Upper lobe of right lung (tissue), 1 donor: ENCODE results near the gene LDB2. TPM values are rescaled to one million over a fixed set of nuclear protein-coding genes. Genes with fewer than 3 reads are reported as not detected.

Experiments
- ATAC-seq: fragments of 200-7000 bp; cut with Tn5 transposase; one replicate; pipeline ENCODE4 v1.9.1; 2020; ENCODE audit warnings: mild to moderate bottlenecking, moderate library complexity
- DNase-seq: peaks from one replicate; pipeline ENCODE4 v3.0.0-alpha.2; 2020
- H3K27ac ChIP-seq: fragments of 200-600 bp; one replicate; pipeline ENCODE4 v1.8.0; 2022
- H3K27me3 ChIP-seq: fragments of 200-600 bp; one replicate; pipeline ENCODE4 v1.8.0; 2022; ENCODE audit warnings: mild to moderate bottlenecking
- H3K36me3 ChIP-seq: fragments of 200-600 bp; one replicate; pipeline ENCODE4 v1.8.0; 2022
- H3K4me1 ChIP-seq: fragments of 200-600 bp; one replicate; pipeline ENCODE4 v1.8.0; 2022
- H3K4me3 ChIP-seq: fragments of 200-600 bp; one replicate; pipeline ENCODE4 v1.8.0; 2022; ENCODE audit warnings: mild to moderate bottlenecking
- H3K9me3 ChIP-seq: fragments of 200-600 bp; one replicate; pipeline ENCODE4 v1.8.0; 2022
- CTCF ChIP-seq: fragments of 200-600 bp; IDR thresholded peaks from one replicate; pipeline ENCODE4 v1.8.0; 2022; ENCODE audit warnings: antibody characterized with exemption
- intact Hi-C: fragments of 100-400 bp; cut with DNase I; formaldehyde crosslinking; loops from one replicate; pipeline ENCODE4 v1.11.0; 2022
- total RNA-seq: library from RNA; stranded (reverse); fragmentation: NEBNext Ultra II Directional; extraction: Animal tissue kit (Norgen Biotek cat#: 25700); gene quantifications from one replicate; pipeline ENCODE4 v1.2.1, GENCODE V29; 2021
- donor health status: DM: no; HTN: yes; CAD: no; lungs with severe emphysema.

LDB2 gene
- total RNA-seq, 1 donor from 2014 or later: 139 TPM

- Histone ChIP-seq H3K27ac (no peak overlapping the region), H3K4me1 (peaks cover 7% of the 10 kb centered on the region), H3K4me3 (no peak overlapping the region), H3K27me3 (no peaks in the 10 kb centered on the region), H3K9me3 (no peaks in the 10 kb centered on the region), H3K36me3 (no peaks in the 10 kb centered on the region)
- no peak for ATAC-seq
- DNase-seq: no peak
- intact Hi-C loops: no loop called here
- no peak for TF ChIP-seq CTCF
These were observed 46.2 kb downstream of the LDB2 start for GRCh38 chr4:16852228-16852627.

- peaks cover 6% of the 10 kb centered on the region for H3K4me1 ChIP-seq
- no peak overlapping the region for H3K4me3 ChIP-seq
- H3K9me3 ChIP-seq: no peaks in the 10 kb centered on the region
- no peak for TF ChIP-seq CTCF
- intact Hi-C loops: no loop called here
- no peaks in the 10 kb centered on the region for H3K36me3 ChIP-seq
- ATAC-seq (no peak), DNase-seq (no peak)
- no peaks in the 10 kb centered on the region for H3K27me3 ChIP-seq
- H3K27ac ChIP-seq: no peak overlapping the region
These were observed 51.8 kb downstream of the LDB2 start for GRCh38 chr4:16846540-16847117.

GRCh38 chr4:16844816-16845586 is 53.4 kb downstream of the LDB2 start:
- H3K9me3 ChIP-seq: no peaks in the 10 kb centered on the region
- no peak overlapping the region for H3K4me3 ChIP-seq
- intact Hi-C loops: no loop called here
- no peak for TF ChIP-seq CTCF
- ATAC-seq (no peak), DNase-seq (no peak)
- H3K27ac ChIP-seq: no peak overlapping the region
- no peaks in the 10 kb centered on the region for H3K36me3 ChIP-seq
- peaks cover 6% of the 10 kb centered on the region for H3K4me1 ChIP-seq
- H3K27me3 ChIP-seq: no peaks in the 10 kb centered on the region

- TF ChIP-seq CTCF: no peak
- H3K27me3 ChIP-seq: no peaks in the 10 kb centered on the region
- no peak for ATAC-seq
- intact Hi-C loops: no loop called here
- H3K4me1 ChIP-seq: peaks cover 6% of the 10 kb centered on the region
- H3K4me3 ChIP-seq: no peak overlapping the region
- no peak overlapping the region for H3K27ac ChIP-seq
- DNase-seq: no peak
- no peaks in the 10 kb centered on the region for H3K36me3 ChIP-seq
- no peaks in the 10 kb centered on the region for H3K9me3 ChIP-seq
These were observed 54.5 kb downstream of the LDB2 start for GRCh38 chr4:16843831-16844508.

DNA sequence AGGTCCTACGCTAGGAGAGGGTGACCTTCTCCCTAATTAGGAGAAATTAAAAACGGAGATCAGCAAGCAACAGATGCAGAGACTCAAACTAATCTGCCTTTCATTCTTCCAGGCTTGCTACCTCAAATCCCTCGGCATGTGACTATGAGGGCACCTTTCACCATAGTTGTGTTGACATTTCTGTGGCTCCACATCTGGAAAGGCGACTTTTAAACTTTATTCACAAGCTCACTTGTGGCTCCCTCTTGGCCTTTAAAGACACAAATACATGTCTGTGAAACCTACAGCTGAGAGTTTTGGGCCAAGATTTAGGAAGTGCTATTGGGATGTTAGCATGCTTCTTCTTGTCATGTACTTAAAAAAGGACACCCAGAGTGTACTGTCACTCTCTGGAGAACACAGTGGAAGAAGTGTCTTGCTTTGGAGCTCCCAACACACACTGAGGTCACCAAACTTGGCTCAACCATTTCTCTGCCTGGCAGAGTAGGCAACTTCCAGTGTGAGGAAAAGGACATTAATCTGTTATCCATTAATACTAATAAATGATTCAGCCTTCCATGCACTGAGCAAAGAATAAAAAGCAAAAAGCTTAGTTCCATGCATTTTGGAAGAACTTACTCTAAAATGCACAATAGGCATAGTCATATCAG is 60.1 kb downstream of the LDB2 start:
- intact Hi-C loops: no loop called here
- no peaks in the 10 kb centered on the region for H3K4me1 ChIP-seq
- no peak overlapping the region for H3K27ac ChIP-seq
- no peaks in the 10 kb centered on the region for H3K9me3 ChIP-seq
- DNase-seq: no peak
- H3K27me3 ChIP-seq: no peaks in the 10 kb centered on the region
- H3K4me3 ChIP-seq: no peak overlapping the region
- no peak for TF ChIP-seq CTCF
- no peak for ATAC-seq
- no peaks in the 10 kb centered on the region for H3K36me3 ChIP-seq
